Endothelial cell of umbilical vein (primary cell): Measurements from ENCODE around the gene RER1. TPM values are rescaled to one million over a fixed set of nuclear protein-coding genes. Genes with fewer than 3 reads are reported as not detected.

Source experiments
- BruUV-seq: library from RNA; stranded (reverse); fragments of 400-500 nt; replicated peaks from 2 replicates; lab custom pipeline; 2021; lab: Mats Ljungman, UMichigan
- CTCF ChIA-PET: fragments of 300-600, 350-600 bp; sonication (Branson Sonifier 250); formaldehyde crosslinking; loops from one replicate; lab custom pipeline; 2021; ENCODE audit warnings: antibody characterized with exemption, inconsistent platforms; lab: Charles Lee
- POLR2A ChIA-PET: fragments of 300-600, 350-600 bp; sonication (Branson Sonifier 250); formaldehyde crosslinking; loops from one replicate; lab custom pipeline; 2021; ENCODE audit warnings: antibody characterized with exemption, inconsistent platforms; lab: Charles Lee
- DNase-seq: peaks from one replicate; pipeline ENCODE4 v3.0.0-alpha.2; 2011; ENCODE audit warnings: low read depth, low spot score
- FAIRE-seq: peaks from 2 replicates; lab custom pipeline; 2011; peaks lifted over from hg19 to GRCh38; lab: Jason Lieb, UNC
- H2AFZ ChIP-seq: 2 replicates; pipeline ENCODE4 v1.6.0; 2012; ENCODE audit warnings: low read depth, low read length, control low read depth, inconsistent platforms
- H3K27ac ChIP-seq: 2 replicates; pipeline ENCODE4 v1.5.1; 2011; ENCODE audit warnings: low read depth, mild to moderate bottlenecking, control low read depth, low read length, moderate library complexity; ENCODE audit not compliant: insufficient read depth
- H3K27me3 ChIP-seq, 2 experiments: 2 replicates each; pipeline versions ENCODE4 v1.6.0 to v1.6.1; 2011; ENCODE audit warnings: low read length in 2 of 2, mixed read lengths in 1 of 2; ENCODE audit not compliant: control insufficient read depth in 2 of 2, insufficient read depth in 2 of 2
- H3K36me3 ChIP-seq, 2 experiments: 2 replicates in 1 of 2; 3 replicates in 1 of 2; pipeline ENCODE4 v1.5.1; 2011; ENCODE audit warnings: low read length in 2 of 2, mild to moderate bottlenecking in 1 of 2, moderate library complexity in 1 of 2; ENCODE audit not compliant: control insufficient read depth in 2 of 2, insufficient read depth in 2 of 2; ENCODE audit errors: extremely low read depth in 1 of 2
- H3K4me1 ChIP-seq: 3 replicates; pipeline ENCODE4 v1.5.1; 2011; ENCODE audit warnings: mild to moderate bottlenecking, low read length; ENCODE audit not compliant: control insufficient read depth, insufficient read depth; ENCODE audit errors: extremely low read depth
- H3K4me2 ChIP-seq: 2 replicates; pipeline ENCODE4 v1.6.1; 2011; ENCODE audit warnings: low read length, control low read depth, mixed read lengths; ENCODE audit not compliant: insufficient read depth
- H3K4me3 ChIP-seq, 3 experiments: fragments of 200-600 bp in 1 of 3; sonication (generic), shearing (Covaris generic) in 1 of 3; replicated peaks in 1 of 3; 2 replicates each; pipeline ENCODE4 v1.5.1; 2011 to 2016; ENCODE audit warnings: control low read depth in 3 of 3, low read length in 3 of 3, mild to moderate bottlenecking in 2 of 3, inconsistent platforms in 1 of 3, low read depth in 1 of 3, moderate library complexity in 1 of 3; ENCODE audit not compliant: insufficient read depth in 1 of 3
- H3K79me2 ChIP-seq: 2 replicates; pipeline ENCODE4 v1.6.0; 2012; ENCODE audit warnings: low read length, inconsistent platforms; ENCODE audit not compliant: control insufficient read depth, insufficient read depth
- H3K9ac ChIP-seq: replicated peaks from 2 replicates; pipeline ENCODE3; 2011; ENCODE audit warnings: low read length, control low read depth; ENCODE audit not compliant: insufficient read depth; ENCODE audit errors: extremely low read depth
- H3K9me1 ChIP-seq: replicated peaks from 3 replicates; pipeline ENCODE4 v1.6.0; 2011; ENCODE audit warnings: mild to moderate bottlenecking, low read length; ENCODE audit not compliant: control insufficient read depth, insufficient read depth; ENCODE audit errors: extremely low read depth
- H3K9me3 ChIP-seq: replicated peaks from 2 replicates; pipeline ENCODE4 v1.5.1; 2012; ENCODE audit warnings: low read length, inconsistent platforms; ENCODE audit not compliant: control insufficient read depth, insufficient read depth
- H4K20me1 ChIP-seq: replicated peaks from 2 replicates; pipeline ENCODE3; 2011; ENCODE audit warnings: mild to moderate bottlenecking, low read length; ENCODE audit not compliant: control insufficient read depth, insufficient read depth; ENCODE audit errors: extremely low read depth
- CTCF ChIP-seq, 2 donors: IDR thresholded peaks; 1 replicate in 1 of 2; 2 replicates in 1 of 2; pipeline ENCODE4 v1.5.1; 2011; ENCODE audit warnings: low read length in 2 of 2, mild to moderate bottlenecking in 2 of 2, moderate library complexity in 2 of 2, control low read depth in 1 of 2, inconsistent platforms in 1 of 2, low read depth in 1 of 2; ENCODE audit not compliant: insufficient read depth in 1 of 2; ENCODE audit errors: extremely low read depth in 1 of 2
- EZH2 ChIP-seq: IDR thresholded peaks from 2 replicates; pipeline ENCODE4 v1.6.1; 2012; ENCODE audit warnings: borderline replicate concordance, low read depth, mild to moderate bottlenecking, moderate library complexity, low read length, inconsistent platforms; ENCODE audit not compliant: severe bottlenecking
- FOS ChIP-seq: IDR thresholded peaks from 2 replicates; pipeline ENCODE4 v1.6.1; 2011; ENCODE audit warnings: mild to moderate bottlenecking, low read length, moderate library complexity, borderline replicate concordance; ENCODE audit not compliant: insufficient read depth
- GATA2 ChIP-seq: IDR thresholded peaks from 2 replicates; pipeline ENCODE4 v1.7.0; 2011; ENCODE audit warnings: low read depth, mild to moderate bottlenecking, moderate library complexity, mixed read lengths, low read length; ENCODE audit not compliant: insufficient read length, insufficient read depth
- JUN ChIP-seq: IDR thresholded peaks from 2 replicates; pipeline ENCODE4 v1.6.1; 2011; ENCODE audit warnings: borderline replicate concordance, low read depth; ENCODE audit not compliant: insufficient read length, insufficient read depth
- MAX ChIP-seq: IDR thresholded peaks from 2 replicates; pipeline ENCODE4 v1.6.1; 2011; ENCODE audit not compliant: insufficient read depth, insufficient read length
- MYC ChIP-seq: IDR thresholded peaks from one replicate; pipeline ENCODE4 v1.6.1; 2011; ENCODE audit warnings: mild to moderate bottlenecking, low read depth, low read length
- POLR2A ChIP-seq: IDR thresholded peaks from 2 replicates; pipeline ENCODE4 v1.6.1; 2012; ENCODE audit warnings: low read depth, mild to moderate bottlenecking, control low read depth, low read length
- POLR2AphosphoS5 ChIP-seq: IDR thresholded peaks from 2 replicates; pipeline ENCODE4 v1.6.1; 2012; ENCODE audit warnings: low read depth, mild to moderate bottlenecking, control low read depth, low read length, moderate library complexity; ENCODE audit not compliant: insufficient read depth
- dilution Hi-C: fragments of 300-500 bp; cut with MboI; formaldehyde crosslinking; loops from one replicate; pipeline ENCODE4 v1.15.0; 2019; ENCODE audit warnings: low sequenced_read_pairs; ENCODE audit not compliant: extremely low pct_ligation_motif_present
- intact Hi-C: fragments of 100-400 bp; cut with micrococcal nuclease; formaldehyde crosslinking; loops from one replicate; pipeline ENCODE4 v1.10.0; 2022
- polyA plus RNA-seq, 4 experiments: library from polyadenylated mRNA; depleted of rRNA in 3 of 4; stranded (reverse) in 3 of 4; unstranded in 1 of 4; fragments of >200 nt; gene quantifications; 2 replicates each; pipeline versions ENCODE4 v1.2.1 to v1.2.3, GENCODE V29; 2011 to 2012; ENCODE audit warnings: missing spikeins in 1 of 4
- total RNA-seq: library from RNA; stranded (reverse); gene quantifications from 2 replicates; pipeline ENCODE4 v1.2.3, GENCODE V29; 2021

Gene RER1
- total and polyA plus RNA-seq, 2 donors (not counting 3 experiments of a cell fraction or from before 2014, with no cell fraction given), result 179 to 292 TPM

- H3K79me2 ChIP-seq, result no peaks in the 10 kb centered on the region
- H4K20me1 ChIP-seq, result no peaks in the 10 kb centered on the region
- no peaks in the 10 kb centered on the region for H3K9me1 ChIP-seq
- no peaks in the 10 kb centered on the region for H3K4me1 ChIP-seq
- ChIA-PET CTCF (interaction anchor here (1.3 kb wide), 1 partner anchor 253 kb away, joined by 3 read pairs; no protein-coding TSS in a partner anchor), POLR2A (no interaction called here)
- H3K27ac ChIP-seq, result no peak overlapping the region
- H3K4me3 ChIP-seq, result no peak overlapping the region
- no peak overlapping the region for H3K9ac ChIP-seq
- intact Hi-C loops, result no loop called here
- no peak for TF ChIP-seq GATA2
- no peak for TF ChIP-seq CTCF (IDR thresholded peaks at IDR 0.05; ENCODE audit: extremely low read depth in 1 of 2, insufficient read depth in 1 of 2, low read depth in 1 of 2, low read length in 2 of 2)
- TF ChIP-seq MAX, result no peak
- no peak for TF ChIP-seq EZH2
- TF ChIP-seq POLR2AphosphoS5, result no peak
- no peak for TF ChIP-seq JUN
- no peak for TF ChIP-seq MYC
- no peak for TF ChIP-seq FOS
- TF ChIP-seq POLR2A, result no peak
- no peaks in the 10 kb centered on the region for H3K9me3 ChIP-seq
- H3K36me3 ChIP-seq, result no peaks in the 10 kb centered on the region
- dilution Hi-C loops, result no loop called here
- DNase-seq (no peak), FAIRE-seq (no peak)
- H3K27me3 ChIP-seq, result no peaks in the 10 kb centered on the region
- no peak overlapping the region for H3K4me2 ChIP-seq
- no TSS peak for BruUV-seq
- no peak overlapping the region for H2AFZ ChIP-seq
Observed at GRCh38 chr1:2427051-2427450, 35.4 kb downstream of the RER1 start.
